Activated effector memory CD4-positive, alpha-beta T cell treated with Interleukin-2 at 50 U/mL for 16 hours (primary cell): ENCODE measurements around the gene ATF1.

Experiments
- DNase-seq: peaks from one replicate; pipeline ENCODE4 v3.0.0-alpha.2; 2020

Gene ATF1

DNA sequence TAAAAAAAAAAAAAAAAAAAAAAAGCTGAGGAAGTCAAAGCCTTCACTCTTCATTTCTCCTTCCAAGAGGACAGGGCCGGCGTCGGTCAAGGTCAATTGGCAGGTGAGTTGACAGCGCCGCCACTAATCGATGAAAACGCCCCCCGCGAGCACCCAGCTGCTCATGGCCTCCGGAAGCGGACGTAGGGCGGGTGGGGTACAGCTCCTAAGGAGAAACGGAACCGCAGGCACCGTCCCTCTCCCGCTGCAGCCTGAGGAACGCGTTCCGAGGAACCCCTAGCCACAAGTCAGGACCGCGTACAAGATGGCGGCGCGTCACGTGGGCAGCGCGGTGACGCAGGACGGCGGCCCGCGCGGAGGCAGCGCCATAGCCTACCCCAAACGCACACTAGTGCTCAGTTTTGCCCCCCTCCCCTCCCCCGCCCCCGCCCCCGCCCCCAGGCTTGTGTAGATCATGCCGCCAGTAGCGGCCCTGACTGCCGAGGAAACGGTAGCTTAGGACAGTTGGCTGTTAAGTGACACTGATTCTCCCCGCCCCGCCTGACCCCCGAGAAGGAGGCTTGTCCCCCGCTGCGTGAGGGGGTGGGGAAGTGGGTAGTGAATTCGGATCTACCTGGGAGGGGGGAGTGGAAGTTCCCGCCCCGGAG, at the start of gene ATF1:
Gene ATF1, plus strand, starts transcription at position 463 of the 647 bp plus-strand sequence. CDS start 16,045 bp downstream, outside the sequence.
- DNase-seq: peak; percentile 88

DNA sequence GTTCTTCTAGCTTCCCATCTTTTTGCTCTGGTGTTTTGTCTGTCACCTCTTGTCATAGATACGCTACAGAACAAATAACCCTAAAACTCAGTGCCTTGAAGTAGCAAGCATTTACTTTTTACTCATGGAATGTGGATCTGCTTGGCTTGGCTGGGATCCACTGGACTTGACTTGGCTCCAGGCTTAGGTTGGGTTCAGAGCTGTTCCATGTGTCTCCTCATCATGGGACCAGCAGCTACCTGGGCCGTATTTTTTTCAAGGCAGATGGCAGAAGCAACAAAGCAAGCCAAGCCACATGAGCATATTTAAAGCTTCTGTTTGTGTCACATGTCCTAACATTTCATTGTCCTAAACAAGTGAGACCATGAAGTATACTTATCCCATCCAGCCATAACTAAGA, 48.7 kb upstream of the ATF1 start:
- no peak for DNase-seq

DNA sequence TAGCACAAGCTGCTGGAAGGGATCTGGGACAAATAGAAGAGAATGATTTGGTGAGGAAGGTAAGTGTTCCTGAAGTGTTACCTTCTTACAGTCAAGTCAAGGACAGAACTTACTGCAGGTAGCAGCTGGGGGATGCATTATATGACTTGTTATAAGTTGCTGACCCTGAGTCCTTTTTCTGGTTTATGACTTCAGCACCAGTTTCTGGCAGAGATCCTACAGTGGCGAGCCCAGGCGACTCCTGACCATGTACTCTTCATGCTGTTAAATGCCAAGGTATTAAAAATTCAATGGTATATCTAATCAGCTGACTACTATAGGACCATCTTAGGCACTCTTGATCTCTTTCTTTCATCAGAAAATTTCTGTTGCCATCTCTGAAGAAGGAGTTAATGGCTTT, 45.1 kb upstream of the ATF1 start:
- no peak for DNase-seq

DNA sequence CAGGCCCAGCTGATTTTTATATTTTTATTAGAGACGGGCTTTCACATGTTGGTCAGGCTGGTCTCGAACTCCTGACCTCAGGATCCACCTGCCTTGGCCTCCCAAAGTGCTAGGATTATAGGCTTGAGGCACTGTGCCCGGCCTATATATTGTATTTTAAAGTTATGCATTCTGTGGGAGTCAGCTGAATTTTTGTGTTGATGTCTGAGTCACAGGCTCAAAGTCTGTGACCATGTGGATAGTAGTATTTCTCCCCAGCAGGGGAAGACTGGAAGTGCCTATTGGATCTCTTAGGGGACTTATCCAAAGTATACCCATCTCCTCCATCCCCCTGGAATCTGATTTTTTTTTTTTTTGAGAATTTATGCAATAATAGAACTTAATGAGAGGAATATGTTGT, 43.8 kb upstream of the ATF1 start:
- no peak for DNase-seq

DNA sequence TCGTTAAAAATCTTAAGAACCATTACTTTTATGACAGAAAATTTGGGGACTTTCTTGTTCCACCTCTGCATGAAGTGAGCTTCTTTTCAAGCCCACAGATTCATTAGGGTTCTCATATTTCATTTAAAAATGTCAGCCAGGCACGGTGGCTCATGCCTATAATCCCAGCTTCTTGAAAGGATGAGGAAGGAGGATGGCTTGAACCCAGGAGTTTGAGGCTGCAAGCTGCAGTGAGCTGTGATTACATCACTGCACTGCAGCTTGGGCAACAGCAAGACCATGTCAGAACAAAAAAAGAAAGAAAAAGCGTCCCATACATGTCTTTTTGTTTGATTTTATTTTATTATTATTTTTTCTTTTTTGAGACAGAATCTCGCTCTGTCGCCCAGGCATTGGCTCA, 43.4 kb upstream of the ATF1 start:
- DNase-seq: no peak

DNA sequence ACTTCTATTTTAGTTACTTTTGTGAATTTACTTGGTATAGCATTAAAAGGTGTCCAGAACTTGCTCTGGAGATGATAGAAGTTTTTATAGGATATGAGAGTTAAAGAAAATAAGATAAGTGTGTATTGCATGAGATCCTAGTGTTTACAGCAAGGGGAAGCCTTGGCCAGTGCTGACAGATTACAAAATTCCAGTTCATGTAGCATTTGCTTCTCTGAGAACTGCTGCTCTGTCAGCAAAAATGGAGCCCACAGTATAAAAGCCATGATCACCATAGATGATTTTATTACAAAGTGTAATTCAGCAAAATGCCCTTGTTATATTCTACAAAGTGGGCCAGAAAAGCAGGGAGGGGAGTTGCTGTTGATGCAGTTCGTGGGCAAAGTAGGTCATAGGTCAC, 40.0 kb upstream of the ATF1 start:
- no peak for DNase-seq

DNA sequence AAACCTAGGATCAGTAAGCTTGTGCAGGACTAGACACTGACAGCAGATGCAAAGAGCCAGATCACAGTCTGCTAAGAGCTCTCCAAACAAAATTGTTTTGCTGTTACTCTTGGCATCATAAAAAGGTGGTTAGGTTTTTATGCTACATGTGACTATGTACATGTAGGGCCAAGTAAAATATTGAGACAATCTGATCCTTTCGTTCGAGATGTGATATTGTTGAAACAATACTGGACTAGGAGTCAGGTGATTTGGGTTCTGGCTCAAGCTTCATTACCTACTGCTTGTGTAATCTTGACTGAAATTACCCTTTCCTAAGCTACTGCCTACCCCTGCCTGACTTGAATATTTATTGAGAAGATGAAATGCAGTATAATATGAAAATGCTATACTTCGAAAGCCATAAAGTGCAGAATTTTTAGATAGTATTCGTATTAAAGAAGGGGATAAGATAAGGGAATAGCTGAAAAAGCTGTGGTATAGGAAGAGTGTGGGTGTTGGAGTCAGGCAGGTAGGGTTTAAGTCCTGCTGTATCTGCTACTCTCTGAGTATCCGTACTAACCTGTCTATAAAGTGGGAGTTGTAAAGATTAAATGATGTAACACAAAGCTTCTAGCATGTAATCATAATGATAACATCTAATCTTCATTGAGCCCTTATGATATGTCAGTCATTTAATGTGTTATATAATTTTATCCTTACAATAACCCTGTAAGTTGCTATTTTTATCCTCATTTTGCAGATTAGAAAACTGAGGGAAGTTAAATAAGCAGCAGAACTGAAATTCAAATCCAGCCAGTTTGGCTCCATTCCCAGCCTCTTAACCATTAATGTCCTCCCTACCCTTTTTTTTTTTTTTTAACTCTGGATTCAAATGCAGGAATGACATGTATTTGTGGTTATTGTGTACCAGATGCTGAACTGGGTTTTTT, 38.6 kb upstream of the ATF1 start:
- no peak for DNase-seq

DNA sequence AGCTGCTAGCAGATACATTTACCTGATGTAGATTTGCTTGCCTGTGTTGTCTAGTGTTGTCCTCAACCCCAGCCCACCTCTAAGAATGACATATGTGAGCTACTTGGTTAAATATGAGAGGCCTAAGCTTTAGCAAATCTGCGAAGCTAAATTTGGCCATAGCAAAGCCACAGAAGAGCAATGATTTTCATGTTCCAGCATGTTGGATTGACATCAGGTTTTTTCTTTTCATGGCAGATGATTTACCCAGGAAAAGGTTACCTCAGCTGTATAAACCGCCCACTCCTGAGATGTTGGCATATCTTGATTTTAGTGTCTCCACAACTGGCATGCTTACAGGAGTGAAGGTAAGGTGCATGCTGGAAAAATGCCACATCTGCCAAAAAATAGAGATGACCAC, 36.4 kb upstream of the ATF1 start:
- no peak for DNase-seq

DNA sequence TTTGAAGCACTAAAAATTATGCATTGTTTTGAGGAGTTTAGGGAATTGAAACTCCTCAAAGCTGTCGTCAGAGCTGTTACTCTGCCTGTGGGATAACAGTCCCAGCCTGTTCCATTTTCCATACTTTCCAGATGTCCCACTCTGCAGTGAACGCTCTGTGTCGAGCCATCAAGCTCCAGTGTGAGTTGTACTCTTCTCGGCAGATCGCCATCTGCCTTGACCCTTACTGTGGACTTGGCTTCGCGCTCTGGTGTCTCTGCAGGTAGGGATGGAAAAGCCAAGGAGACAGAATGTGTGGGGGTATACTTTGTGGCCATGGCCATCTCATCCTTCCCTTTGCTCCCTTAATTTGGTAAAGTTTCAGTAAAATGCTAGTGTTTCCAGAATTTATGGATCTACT, 35.5 kb upstream of the ATF1 start:
- DNase-seq: no peak

DNA sequence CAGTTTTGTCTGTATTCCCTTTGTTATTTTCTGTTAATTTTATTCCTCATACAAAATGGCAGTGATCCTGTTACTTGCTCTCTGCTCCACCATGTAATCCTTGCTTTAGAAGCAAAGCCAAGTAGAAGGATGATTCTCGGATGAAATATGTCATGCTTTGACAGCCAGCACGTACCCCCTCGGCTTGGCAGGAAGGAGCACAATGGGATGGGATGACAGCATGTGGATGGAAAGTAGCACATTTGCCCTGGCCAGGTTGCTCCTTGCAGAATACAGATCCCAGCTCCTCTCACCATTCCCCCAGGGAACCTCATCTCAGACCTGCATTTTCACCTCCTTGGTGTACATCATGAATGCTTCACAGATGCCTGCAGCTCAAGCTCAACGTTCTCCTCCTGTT, 35.1 kb upstream of the ATF1 start:
- DNase-seq: no peak

DNA sequence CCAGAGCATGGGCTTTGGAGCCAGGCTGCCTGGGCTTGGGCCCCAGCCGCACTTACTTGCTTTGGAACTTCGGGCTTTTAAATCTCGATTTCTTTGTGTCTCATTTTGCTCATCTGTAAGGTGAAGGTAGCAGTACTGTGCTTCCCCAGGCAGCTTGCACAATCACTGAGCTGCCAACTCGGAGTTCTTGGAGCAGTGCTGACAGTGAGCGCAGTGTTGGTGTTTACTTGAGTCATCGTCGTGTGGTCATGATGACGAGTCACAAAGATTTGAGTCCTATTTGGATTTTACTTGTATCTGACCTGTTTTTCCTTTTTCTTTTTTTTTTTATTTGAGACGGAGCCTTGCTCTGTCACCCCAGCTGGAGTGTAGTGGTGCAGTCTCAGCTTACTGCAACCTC, 31.3 kb upstream of the ATF1 start:
- DNase-seq: no peak

DNA sequence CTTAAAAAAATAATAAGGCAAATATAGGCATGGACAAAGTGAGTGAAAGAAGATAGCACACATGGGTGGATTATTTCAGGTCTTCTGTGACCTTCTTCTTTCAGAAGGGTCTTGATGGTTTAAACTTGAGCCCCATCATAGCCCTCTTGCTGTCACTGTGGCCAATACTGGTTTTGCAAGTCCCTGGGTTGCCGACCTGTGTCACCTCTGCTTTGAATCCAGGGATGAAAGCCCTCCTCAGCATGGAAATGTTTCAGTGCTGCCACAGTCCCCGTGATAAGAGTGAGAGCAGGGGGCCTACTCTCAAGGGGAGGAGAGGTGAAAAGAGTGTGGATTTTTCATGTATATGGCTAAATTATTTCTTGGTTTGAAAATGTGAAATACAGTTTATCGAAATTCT, 30.2 kb upstream of the ATF1 start:
- DNase-seq: no peak

DNA sequence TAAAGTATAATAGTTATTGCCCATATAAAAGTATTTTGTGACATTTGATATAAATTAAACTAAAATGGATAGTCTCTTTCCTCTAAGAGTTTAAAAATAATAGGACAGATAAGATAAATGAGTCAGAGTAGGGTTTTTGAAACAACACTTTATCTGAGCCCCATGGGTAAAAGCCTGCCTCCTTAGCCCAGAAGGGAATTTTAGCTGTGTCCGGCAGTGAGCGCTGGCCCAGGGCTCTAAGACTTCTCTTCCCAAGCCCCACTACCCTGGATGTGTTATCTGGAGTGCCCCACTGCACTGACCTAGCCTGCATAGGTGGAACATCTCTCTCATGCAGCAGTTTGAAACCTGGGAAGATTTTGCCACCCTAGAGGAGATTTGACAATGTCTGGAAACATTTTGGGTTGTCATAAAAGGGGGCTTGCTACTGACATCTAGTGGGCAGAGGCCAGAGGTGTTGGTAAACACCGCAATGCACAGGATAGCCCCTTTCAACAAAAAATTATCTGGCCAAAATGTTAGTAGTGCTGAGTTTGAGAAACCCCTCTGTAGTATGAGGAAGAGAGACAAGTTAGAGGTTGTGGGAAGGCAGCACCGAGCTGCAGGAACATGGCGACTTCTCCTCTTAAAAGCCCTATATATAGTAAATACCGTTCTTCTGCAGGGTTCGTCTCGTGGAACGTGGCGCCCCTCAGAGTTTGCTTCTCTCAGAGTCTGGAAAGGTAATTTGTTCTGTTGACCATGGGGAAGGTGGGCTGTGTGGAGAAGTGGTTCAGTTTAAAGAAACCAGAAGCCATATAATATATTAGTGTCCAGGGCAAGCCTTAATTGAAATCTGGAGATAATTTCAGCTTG, 29.3 kb upstream of the ATF1 start:
- no peak for DNase-seq

DNA sequence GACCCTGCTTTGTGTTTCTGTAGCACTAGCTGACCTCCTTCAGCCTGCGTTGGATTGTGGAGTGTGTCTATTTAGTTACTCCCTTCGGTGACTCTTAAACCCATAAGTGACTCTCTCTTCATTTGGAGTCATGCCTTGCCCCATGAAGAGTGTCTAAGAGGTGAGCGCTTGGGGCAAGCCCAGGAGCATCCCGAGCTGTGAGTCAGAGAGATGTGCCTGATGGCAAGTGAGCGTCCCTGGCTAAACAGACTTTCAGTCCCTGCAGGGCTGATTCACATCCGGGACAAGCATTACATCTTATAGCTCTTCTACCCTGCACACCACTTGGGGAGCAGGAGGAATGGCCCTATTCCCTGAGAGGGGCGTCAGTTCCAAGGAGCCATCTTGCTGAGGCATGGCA, 24.3 kb upstream of the ATF1 start:
- no peak for DNase-seq

DNA sequence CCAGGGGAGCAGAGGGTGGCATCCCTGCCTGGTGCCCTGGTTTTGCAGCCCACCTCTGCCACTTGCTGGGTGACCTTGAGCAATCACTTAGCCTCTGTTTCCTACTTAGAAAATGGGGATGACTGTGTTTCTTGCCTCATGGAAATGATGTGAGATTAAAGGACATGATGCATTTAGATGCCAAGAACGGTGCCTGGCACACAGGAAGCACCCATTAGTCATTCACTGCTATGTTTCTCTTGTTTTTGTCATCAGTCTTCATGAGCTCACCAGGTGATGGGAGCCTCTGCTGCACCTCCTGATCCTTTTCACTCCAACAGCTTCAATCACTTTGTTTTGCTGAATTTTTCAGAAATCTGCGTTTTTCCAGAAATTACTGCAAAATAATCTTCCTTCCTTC, 23.6 kb upstream of the ATF1 start:
- DNase-seq: no peak

DNA sequence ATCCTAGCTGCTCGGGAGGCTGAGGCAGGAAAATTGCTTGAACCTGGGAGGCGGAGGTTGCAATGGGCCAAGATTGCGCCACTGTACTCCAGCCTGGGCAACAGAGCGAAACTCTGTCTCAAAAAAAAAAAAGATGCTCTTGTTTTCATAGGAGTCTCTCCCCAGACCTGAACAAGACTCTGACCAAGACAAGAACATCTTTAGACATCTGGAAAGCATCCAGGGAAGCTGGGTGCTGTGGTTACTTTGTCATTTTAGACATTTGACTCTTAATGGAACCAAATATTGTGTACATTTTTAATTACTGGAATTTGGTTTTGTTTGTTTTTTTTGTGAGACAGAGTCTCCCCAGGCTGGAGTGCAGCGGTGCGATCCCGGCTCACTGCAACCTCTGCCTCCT, 21.1 kb upstream of the ATF1 start:
- DNase-seq: no peak

DNA sequence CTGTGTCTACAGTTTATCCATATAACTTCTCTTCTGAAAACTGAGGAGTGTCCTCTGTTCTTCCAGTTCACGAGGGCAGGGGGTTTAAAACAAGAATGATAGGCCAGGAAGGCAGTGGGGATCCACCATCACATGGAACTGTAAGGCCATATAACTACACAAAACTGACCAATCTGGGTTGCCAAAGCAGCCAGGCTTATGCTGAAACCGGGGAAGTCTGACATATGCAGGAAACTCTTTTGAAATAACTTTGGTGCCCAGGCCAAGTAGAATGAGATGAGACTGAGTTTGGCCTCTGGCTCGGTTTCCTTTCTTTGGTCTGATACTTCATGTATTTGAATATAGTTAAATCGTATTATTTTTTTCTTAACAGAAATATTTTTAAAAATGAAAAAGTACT, 18.0 kb upstream of the ATF1 start:
- no peak for DNase-seq

DNA sequence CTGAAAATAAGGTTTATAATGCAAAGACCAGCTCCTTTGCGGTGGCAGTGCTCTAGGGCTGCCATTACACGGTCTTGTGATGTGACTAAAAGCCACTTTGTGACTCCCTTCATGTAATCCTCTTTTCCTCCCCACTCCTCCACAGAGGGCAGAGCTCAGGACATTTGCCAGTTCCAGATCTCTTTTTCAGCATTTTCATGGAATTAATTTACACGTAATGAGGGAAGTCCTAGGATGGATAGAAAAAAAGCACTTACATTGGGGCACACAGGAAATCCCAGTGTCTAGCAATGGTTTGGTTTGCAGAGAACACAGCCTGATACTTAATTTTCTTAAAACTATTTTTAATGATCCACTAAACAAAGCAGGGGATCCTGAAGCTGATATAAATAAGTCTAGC, 17.5 kb upstream of the ATF1 start:
- DNase-seq: no peak

DNA sequence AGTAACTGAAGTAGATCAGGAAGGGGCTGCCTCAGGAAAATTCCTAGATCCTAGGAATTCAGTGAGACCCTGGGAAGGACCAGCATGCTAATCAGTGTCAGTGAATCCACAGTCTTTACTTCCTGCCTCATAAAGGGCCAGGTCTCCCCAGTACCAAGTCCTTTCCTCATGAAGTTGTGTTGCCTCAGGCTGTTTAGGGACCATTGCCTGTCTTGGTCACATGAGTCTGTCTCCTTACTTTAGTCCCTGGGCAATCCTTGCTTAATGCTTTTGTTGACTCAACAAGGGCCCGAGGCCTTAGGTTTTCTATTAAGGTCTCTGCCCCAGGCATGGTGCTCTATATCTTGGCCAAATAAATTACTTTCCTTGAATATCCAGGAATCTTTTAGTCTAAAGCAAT, 16.1 kb upstream of the ATF1 start:
- no peak for DNase-seq

DNA sequence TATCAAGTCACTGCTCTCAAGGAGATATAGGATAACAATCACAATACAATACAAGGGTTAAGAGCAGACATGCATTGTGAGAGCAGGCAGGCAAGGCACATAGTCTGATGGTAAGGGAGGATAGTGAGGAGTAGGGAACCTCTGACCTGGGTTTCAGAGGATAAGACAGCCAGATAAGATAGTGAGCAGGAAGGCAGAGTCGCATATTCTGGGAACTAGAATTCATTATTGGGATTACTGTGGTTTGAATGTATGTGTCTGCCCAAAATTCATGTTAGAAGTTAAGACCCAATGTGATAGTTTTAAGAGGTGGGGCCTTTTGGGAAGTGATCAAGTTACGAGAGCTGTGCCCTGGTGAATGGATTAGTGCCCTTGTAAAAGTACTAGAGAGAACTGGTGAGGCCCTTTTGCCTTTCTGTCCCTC, 14.4 kb upstream of the ATF1 start:
- DNase-seq: no peak

DNA sequence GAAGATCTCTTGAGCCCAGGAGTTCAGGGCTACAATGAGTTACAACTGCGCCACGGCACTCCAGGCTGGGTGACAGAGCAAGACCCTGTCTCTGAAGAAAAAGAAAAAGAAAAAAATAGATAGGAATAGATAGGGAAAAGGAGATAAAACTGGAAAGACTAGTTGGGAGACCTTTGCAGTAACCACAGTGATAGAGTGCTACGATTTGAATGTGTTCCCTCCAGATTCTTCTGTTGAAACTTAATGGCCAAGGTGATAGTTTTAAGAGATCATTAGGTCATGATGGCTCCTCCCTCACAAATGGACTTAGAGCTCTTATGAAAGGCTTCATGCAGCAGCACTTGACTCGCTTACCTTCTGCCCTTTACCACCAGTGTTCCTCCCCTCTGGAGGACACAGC, 13.5 kb upstream of the ATF1 start:
- no peak for DNase-seq

DNA sequence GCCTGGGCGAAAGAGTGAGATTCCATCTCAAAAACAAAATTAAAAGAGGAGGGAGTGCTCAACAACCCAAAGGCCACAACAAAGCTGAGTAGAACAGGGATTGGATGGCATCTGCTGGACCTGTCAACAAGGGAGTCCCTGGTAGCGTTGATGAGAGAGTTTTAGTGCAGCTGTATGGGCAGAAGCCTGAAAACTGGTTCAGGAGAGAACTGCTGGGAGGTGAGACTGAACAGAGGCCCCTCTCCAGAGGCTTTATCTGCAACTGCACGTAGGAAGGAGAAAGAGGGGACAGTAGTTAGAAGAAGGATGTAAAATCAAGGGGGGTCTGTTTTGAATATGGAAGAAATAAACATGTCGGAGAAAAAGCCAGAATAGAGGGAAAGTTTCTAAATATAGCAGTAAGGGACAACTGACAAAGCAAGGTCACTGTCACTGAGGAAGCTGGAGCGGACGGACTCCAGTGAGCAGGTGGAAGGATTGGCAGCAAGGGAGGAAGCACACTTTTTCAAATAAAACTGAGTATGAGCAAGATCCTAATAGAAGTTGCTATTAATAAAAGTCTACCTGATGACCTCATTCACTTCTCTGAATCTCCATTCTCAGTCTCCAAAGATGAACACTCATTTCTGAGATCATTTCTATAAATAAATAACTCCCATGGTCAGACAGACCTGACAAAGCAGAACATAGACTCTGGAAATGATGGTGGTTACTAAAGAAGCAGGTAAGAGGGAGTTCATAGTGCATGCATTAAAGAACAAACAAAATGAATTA, 11.8 kb upstream of the ATF1 start:
- no peak for DNase-seq
